ENCODE data around the gene GET4.

- no peak for TF ChIP-seq EZH2 (IDR thresholded peaks at IDR 0.05; ENCODE audit: low read depth, low read length, severe bottlenecking)
- no peak for TF ChIP-seq POLR2A (IDR thresholded peaks at IDR 0.05; ENCODE audit: control extremely low read depth in 1 of 2, low read depth in 2 of 2, low read length in 2 of 2)
- TF ChIP-seq RAD21 (IDR thresholded peaks at IDR 0.05 in 1 of 2, conservative IDR thresholded peaks at IDR 0.05 in 1 of 2; ENCODE audit: low read depth in 2 of 2, low read length in 2 of 2): no peak
- no peak for TF ChIP-seq CREB1 (IDR thresholded peaks at IDR 0.05)
- no peak for TF ChIP-seq BRCA1 (IDR thresholded peaks at IDR 0.05; ENCODE audit: low read depth, low read length)
- TF ChIP-seq CHD2 (IDR thresholded peaks at IDR 0.05; ENCODE audit: low read length): no peak
- no peak for TF ChIP-seq YY1 (IDR thresholded peaks at IDR 0.05; ENCODE audit: low read depth, low read length)
- TF ChIP-seq, protein P1, sequence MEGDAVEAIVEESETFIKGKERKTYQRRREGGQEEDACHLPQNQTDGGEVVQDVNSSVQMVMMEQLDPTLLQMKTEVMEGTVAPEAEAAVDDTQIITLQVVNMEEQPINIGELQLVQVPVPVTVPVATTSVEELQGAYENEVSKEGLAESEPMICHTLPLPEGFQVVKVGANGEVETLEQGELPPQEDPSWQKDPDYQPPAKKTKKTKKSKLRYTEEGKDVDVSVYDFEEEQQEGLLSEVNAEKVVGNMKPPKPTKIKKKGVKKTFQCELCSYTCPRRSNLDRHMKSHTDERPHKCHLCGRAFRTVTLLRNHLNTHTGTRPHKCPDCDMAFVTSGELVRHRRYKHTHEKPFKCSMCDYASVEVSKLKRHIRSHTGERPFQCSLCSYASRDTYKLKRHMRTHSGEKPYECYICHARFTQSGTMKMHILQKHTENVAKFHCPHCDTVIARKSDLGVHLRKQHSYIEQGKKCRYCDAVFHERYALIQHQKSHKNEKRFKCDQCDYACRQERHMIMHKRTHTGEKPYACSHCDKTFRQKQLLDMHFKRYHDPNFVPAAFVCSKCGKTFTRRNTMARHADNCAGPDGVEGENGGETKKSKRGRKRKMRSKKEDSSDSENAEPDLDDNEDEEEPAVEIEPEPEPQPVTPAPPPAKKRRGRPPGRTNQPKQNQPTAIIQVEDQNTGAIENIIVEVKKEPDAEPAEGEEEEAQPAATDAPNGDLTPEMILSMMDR (IDR thresholded peaks at IDR 0.05; ENCODE audit: control extremely low read depth in 1 of 3, insufficient read depth in 1 of 3, low read depth in 1 of 3, low read length in 3 of 3): no peak
- TF ChIP-seq CEBPB (IDR thresholded peaks at IDR 0.05; ENCODE audit: low read depth, low read length): no peak
- TF ChIP-seq POLR2AphosphoS5 (IDR thresholded peaks at IDR 0.05; ENCODE audit: low read depth, low read length): no peak
Measured at GRCh38 chr7:901041-901387, 24.7 kb downstream of the GET4 start.

Data from H1 (cell line).